ENCODE data around the gene CEP85.

- TF ChIP-seq, protein P1, sequence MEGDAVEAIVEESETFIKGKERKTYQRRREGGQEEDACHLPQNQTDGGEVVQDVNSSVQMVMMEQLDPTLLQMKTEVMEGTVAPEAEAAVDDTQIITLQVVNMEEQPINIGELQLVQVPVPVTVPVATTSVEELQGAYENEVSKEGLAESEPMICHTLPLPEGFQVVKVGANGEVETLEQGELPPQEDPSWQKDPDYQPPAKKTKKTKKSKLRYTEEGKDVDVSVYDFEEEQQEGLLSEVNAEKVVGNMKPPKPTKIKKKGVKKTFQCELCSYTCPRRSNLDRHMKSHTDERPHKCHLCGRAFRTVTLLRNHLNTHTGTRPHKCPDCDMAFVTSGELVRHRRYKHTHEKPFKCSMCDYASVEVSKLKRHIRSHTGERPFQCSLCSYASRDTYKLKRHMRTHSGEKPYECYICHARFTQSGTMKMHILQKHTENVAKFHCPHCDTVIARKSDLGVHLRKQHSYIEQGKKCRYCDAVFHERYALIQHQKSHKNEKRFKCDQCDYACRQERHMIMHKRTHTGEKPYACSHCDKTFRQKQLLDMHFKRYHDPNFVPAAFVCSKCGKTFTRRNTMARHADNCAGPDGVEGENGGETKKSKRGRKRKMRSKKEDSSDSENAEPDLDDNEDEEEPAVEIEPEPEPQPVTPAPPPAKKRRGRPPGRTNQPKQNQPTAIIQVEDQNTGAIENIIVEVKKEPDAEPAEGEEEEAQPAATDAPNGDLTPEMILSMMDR (conservative IDR thresholded peaks at IDR 0.05 in 1 of 2, IDR thresholded peaks at IDR 0.05 in 1 of 2; ENCODE audit: extremely low read depth in 1 of 2, insufficient read depth in 1 of 2, low read depth in 1 of 2, low read length in 2 of 2): no peak
- no peak for TF ChIP-seq EZH2 (IDR thresholded peaks at IDR 0.05; ENCODE audit: borderline replicate concordance, low read length)
Observed at GRCh38 chr1:26278303-26278702, 44.3 kb downstream of the CEP85 start.

Data from mammary epithelial cell (primary cell).